GM19043 (cell line): Measurements from ENCODE around the gene HSPH1.
A peak's percentile ranks its signal among the peaks of the same experiment; 100 is the strongest.

Experiments used
- ATAC-seq: cut with Tn5 transposase; IDR thresholded peaks from one replicate; pipeline ENCODE4 v1.9.1; 2021; ENCODE audit warnings: low read depth; ENCODE audit not compliant: unreplicated experiment

HSPH1 gene

DNA sequence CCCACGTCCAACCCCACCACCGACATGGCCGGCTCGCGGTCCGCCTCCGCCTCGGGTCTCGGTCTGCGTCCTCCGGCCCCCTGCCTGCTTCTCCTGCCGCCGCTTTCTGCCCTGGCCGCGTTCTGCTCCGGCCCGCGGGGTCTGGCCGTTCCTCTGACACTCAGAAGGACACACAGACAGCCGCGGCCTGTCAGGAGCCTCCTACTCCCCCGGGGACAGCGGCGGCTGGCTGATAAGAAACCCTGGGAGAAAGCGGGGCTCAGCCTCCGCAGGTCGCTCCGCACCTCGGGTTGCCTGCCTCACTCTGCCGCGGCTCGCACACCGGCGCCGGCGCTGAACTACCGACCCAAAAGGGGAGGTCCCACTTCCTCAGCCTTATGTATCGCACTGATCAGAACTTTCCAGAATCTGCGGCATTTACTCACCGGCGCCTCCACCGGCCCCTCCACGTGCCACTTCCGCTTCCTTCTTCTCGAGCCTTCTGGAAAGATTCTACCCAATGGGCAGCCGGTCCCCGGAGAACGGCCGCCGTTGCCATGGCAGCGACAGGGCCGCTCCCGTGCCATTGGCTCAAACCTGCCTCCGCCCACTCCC, at the start of gene HSPH1:
HSPH1 (minus strand) TSS at position 348 of the 594 bp plus-strand sequence; CDS start at position 26, 322 bp downstream.
- peak; percentile 70 for ATAC-seq

DNA sequence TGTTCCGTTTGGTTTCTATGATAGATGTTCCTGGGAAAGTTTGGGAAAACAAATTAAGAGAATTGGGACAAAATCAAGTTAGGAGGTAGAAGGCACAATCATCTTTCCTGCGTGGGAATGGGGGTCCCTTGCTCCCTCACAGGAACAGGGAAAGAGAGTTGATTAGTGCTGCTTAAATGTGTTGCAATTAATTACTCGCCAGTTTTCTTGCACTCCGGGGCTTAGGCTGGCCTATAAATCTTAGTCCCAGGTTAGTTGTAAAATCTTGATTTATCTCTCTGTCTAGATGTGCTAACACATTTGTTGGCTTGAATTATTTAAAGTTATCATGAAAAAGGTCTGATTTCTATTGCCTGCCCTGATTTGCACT, 48.1 kb upstream of the HSPH1 start:
- ATAC-seq: no peak

DNA sequence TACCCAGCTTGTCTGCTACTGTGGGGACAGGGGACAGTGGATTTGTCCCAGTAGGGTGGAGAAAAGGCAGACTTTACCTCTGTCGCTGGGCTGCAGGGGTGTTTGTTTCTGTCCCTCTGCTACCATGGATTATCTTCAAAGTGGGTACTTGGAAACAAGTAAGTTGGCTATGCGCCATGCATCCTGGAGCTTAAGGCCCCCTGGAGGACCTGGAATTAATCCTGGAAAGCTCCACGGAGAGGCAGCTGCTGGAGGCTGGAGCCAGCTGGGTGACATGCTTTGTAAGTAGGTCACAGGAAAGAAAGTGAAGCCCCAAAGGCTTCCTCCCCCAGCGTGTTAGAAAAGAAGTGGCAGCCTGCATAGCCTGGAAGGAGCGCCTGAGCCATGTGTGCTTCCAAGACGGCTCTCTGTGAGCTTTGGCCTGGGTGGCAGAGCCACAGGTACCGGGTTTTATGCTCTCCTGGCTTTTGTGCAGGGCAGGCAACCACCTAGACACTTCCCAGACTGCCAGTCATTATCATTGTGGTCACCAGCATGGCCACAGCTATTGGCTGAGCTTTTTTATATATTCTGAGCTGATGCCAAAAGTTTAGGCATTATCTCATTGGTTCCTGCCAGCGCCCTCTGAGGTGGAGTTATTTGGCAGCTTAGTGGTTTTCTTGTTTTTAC, 47.6 kb upstream of the HSPH1 start:
- ATAC-seq: no peak

DNA sequence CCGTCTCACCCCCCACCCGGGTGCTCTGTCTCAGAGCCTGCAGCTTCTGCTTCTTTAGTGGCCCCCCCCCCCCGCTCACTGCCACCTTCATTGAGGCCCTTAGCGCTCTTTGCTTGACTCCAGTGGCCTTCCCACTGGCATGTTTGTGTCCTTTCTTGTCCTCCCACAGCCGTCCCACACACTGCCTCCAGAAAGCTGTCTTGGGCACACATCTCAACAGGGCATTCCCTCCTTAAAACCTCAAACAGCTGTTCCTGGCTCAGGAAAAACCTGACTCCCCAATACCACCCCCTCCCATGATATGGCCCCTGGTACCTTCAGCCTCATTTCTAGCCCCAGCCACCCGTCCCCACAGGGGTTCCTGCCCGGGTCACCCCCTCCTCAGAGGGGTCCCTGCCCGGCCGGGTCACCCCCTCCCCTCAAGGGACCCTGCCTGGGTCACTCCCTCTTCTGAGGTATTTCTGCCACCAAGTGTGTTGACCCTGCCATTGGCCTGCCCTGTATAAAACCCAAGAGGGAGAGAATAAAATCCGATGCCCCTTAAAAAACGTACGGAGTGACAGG, 46.9 kb upstream of the HSPH1 start:
- no peak for ATAC-seq

DNA sequence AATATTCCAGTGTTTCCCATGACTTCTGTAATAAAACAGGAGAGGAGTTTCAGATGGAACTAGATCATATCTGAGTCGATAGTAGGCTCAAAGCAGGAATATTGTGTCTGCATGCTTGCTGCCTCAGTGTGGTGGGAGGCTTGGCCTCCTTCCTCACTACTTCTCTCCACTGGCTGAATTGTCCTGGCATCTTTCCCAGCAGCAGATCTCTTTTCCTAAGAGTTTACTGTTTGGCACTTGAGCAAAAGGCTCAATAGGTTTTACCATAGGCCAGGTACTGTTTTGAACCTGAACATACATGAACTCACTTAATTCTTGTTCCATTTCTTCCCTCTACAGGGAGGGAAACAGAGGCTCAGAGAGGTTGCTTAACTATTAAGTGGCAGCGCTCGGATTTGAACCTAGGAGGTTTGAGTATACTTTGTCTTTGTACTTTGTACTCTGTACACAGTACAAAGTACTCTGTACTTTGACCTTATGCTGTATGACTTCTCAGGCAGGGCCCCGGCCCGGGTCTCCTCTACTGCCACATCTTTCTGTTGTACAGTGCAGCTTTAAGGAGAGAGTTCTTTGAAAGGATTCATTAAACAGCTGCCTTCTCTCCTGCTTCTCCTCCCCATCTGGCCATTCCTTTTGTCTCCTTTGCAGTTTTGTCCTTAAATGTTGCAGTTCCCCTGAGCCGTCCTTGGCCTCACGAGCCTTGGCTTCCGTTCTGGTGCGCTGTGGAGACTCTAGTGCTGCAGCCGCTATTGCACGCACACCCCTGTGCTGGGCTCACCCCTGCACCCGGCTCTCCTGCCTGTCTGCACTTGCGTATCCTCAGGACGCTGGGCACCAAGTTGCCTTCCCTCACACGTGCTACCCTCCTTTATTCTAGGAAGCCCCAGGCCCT, 46.2 kb upstream of the HSPH1 start:
- ATAC-seq: no peak

DNA sequence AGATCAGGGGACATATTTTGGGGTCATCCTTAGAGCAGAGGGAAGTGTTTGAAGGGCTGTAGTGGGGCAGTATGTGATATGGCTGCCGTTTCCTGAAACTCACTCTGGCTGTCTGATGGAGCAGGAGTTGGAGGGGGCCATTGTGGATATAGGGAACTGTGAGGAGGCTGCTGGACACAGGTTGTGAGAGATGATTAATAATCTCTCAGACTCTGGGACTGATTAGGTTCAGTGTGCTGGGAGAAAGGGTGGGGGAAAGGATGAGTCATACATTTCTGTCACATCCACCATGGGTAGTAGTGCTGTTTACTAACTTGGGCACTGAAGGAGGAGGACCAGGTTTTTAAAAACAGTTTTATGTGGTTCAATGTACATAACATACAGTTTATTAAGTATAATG, 42.9 kb upstream of the HSPH1 start:
- no peak for ATAC-seq

DNA sequence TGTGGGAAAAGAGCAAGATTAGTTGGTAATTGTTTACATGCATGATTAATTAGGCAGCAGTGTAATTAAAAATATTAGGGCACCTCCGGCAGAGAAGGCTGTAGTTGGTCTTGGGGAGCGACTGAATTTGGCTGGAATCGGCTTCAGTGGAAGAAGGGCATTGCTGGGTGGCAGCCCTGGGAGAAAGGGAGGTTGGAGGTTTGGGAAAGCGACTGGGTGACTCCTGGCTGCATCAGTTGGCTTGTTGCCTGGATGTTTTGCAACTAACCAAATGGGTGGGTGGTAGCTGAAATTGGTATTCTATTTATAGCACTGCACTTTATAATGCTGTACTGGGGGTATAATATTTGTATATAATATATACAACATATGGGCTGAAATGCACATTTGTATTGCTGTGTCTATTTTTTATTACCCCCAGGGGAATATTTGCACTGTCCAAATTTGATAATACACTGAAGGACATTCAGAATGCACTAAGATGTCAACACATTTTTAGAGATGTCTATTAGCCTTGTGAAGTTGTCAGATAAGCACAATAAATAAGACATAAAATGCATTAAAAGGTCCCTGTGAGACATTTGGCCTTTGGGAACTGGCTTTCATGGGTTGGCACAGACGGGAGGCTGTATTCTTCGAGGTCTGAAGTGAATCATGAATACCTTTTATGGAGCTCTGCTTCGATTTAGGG, 39.8 kb upstream of the HSPH1 start:
- no peak for ATAC-seq

DNA sequence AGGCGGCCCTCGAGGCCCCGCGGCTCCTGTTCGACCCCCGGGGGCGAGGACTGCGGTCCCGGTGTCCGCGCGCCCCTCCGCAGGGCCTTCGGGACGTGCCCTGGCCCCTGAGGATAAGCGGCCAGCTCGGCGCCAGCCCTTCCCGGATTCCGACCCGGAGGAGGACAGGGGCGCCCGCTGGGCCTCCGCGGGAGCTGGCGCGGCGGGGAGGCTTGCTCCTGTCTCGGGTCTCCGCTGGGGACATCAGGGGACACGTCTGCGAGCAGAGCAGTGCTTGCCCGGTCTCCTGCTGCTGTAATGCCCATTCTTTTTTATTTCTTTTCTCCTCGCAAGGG, 38.9 kb upstream of the HSPH1 start:
- ATAC-seq: peak; percentile 17

DNA sequence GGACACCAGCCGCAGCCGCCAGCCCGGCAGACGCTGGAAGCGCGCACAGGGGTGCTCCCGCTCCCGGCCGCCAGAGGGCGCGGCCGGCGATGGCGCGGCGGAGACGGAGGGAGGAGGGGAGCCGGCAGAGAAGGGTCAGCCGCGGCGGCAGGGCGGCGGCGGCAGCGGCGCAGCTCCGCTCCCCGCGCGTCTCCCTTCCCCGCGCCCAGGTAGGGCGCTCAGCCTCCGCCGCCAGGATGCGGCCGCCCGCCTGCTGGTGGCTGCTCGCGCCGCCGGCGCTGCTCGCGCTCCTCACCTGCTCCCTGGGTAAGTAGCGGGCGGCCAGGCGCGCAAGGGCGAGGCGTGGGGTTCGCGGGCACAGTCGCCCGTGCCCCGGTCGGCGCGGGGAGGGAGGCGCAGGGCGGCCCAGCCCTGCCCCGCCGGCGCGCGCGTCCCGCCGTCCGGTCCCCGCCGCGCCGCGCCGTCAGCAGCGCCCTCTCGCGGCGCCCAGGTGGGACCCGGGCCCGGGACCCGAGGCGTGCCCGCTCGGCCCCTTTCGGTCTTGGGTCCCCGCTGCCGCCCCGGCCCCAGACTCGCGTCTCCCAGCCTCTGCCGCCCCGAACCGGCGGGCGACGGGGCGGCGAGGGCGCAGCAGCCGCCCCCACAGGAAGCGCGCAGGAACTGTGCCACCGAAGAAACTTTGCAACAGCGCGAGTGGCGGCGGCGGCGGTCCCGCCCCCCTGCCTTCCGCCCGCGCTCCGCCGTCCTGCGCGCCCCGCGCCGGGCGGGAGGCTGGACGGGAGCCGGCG, 38.3 kb upstream of the HSPH1 start, which contains the start of gene B3GLCT:
B3GLCT (plus strand) TSS at position 127 of the 788 bp plus-strand sequence; CDS start at position 237, 110 bp downstream.
- ATAC-seq: peak; percentile 74

DNA sequence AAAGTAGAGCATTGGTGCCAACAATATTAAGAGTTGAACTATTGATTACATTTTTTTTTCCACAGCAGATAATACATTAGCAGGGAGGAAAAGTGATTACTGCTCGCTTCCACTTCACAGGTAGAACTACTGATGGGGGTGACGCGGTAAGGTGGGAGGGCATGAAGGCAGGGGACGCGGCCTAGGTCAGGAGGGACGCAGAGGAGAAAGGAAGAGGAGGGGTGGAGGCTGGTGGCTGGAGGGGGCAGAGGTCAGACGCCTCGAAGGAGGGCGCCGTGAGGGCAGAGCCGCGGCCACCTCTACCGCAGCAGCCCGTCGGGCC, 37.8 kb upstream of the HSPH1 start:
- peak; percentile 4 for ATAC-seq

DNA sequence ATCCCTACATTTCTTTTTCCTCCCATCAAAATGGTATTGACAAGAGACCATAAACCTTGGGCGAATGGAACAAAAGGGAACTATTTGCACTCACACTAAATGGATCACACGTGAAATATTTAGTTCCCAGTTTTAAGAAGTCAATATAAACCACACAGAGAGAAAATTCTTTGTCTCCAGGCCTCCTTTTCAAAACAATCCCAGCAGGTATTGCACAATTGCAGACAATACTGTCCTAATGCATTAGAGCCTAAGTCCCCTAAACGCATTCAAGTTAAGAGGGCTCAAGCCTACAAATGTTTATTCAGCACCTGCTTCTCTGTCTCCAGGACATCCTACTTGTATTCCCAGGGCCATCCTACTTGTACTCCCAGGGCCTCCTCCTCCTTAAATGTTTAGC, 36.8 kb upstream of the HSPH1 start:
- ATAC-seq: no peak

DNA sequence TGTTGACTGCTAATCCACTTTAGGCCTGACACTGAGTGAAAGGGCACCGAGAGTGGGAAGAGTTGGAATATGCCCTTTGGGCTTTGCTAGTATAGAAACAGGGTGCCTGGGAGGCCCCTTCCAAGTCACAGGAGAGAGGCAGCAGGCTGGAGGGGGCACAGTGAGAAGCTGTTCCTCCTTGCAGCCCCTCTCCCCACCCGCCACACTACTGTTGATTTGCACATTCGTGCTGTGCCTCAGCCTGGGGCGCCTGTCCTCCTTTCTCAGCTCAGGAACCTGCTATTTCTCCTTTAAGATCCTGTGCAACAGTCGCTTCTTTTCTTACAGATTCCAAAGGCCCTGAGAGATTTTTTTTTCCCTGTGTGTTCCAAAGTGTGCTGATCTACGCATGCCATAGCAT, 35.3 kb upstream of the HSPH1 start:
- no peak for ATAC-seq

DNA sequence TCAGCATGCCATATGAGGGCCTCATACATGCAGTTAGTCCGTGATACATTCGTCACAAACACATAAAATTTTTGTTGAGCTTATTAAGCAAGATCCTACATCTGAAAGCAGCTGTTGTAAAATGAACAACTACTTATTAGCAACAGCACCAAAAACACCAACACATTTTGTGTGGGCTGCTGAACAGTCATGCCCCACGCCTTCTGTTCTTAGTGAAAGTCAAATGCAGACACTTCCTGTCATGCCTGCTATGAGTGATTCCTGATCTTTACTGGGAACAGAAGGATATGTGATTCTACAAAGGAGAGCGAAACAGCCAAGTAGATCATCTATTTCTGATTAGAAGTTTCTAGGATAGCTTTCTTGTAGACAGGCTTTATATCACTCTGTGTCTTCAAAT, 33.9 kb upstream of the HSPH1 start:
- ATAC-seq: no peak

DNA sequence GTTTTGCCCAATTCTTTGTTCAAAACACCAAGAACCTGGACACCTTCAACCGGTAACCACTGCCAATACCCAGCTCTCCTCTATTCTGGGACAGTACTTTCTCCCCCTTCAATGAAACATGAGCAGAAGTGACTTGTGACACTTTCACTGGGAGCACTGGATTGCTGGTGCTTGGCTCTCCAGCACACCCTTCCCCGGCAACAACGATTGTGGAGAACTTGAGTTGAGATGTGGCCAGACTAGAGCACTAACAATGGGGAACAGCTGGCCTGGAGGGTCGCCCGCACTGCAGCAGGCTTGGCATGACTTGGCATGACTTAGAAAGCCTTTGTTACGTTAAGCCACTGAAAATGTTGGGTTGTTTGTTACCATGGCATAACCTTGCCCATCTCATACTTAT, 30.6 kb upstream of the HSPH1 start:
- no peak for ATAC-seq

DNA sequence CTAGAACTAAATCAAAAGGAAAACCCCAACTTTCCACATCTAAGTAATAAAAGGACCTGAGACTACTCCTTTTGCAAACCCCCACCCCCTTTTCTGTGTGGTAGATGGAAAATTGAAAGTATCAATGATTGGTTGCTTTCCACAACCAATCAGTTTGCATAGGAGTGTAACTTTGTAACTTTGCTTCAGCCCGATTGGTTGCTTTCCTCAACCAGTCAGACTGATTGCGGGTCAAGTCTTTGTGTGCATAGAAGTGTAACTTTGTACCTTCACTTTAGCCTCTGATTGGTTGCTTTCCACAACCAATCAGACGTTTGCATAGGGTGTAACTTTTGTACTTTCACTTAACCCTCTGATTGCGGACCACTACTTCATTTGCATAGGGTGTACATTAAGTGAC, 30.0 kb upstream of the HSPH1 start:
- ATAC-seq: no peak

DNA sequence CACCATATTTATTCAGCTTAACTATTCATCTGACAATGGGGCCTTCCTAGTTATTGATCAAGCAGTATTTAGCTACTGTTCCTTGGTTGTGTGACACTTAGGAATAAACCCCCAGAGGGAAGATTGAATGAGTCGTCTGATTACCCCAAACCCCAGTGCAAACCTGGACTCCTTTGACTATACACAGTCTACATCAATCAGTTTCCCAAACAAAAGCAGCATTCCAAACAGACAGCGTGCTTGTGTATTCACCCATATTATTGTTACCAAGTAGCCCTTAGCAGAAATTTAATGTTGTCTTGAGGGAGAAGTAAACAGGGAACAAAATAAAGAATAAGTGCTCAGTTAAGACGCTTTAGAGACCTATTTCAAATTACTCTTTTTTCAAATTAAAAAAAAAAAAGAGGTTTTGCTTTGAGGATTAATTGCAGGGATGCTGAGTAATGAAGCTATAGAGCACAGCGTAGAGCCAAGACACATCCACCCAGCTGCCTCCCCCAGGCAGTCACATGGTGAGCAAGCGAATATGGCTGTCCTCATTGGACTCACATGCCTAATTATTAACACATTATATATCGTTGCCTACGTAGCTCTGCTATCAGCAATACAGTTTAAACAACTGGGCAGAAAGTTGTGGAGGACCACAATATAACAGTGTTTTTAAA, 23.4 kb upstream of the HSPH1 start:
- no peak for ATAC-seq

DNA sequence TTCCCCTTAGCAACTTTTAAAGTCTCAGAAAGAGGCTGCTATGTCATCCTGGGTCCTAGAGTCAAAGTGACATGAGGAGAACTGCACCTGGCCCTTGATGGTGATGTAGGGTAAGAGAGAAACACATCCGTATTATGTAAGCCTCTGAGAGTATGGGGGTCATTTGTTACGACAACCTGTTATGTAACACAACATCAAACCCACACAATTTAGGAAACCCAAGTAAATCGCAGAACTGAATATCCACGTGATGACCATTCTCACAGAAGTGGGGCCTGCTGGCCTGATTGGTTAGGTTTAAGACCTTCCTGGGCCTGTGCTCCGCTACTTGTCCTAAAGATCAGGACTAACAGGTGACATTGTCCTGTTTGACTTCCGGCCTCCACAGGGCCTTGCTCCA, 22.7 kb upstream of the HSPH1 start:
- ATAC-seq: no peak

DNA sequence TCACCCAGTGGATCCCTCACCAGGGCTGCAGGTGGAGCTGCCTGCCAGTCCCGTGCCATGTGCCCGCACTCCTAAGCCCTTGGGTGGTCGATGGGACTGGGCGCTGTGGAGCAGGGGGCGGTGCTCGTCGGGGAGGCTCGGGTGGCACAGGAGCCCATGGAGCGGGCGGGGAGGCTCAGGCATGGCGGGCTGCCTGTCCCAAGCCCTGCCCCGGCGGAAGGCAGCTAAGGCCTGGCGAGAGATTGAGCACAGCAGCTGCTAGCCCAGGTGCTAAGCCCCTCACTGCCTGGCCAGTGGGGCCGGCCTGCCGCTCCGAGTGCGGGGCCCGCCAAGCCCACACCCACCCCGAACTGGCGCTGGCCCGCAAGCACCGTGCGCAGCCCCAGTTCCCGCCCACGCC, 21.3 kb upstream of the HSPH1 start:
- ATAC-seq: no peak

DNA sequence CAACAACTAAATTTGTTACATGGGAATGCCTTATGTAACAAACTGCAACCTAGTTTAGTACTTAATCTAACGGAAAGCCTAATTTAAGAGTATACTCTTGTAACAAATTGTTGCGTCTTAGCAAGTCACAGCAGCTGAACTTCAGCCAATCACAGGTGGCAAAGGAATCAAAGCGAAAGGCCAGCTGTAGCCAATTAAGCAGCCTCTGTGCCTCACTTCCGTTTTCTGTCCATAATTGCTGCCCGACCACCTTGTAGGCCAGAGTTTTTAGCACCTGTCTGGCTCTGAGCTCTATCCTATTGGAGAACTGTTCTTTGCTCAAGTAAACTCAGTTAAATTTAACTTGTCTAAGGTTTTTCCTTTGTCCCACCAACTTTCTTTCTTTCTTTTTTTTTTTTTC, 18.1 kb upstream of the HSPH1 start:
- no peak for ATAC-seq

DNA sequence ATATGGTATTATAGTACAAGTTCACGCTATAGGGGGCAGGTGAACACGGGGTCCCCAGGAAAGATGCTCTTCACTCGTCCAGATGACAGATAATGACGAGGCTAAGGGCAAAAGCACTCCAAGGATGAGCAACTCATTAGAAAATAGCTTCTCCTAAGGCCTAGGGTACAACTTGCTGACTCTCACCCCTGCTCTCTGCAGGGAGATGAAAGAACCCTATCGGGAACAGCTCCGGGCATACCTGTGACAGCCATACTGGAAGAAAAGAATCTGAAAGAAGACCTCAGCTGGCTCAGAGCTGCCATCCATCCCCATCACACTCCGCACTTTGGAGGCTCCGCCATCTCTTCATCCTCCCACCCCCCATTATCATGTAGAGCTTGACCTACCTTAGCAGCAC, 17.5 kb upstream of the HSPH1 start:
- no peak for ATAC-seq
